Activated naive CD4-positive, alpha-beta T cell treated with anti-CD3 and anti-CD28 coated beads for 36 hours (primary cell): Measurements from ENCODE around the gene DFFB. TPM values are rescaled to one million over a fixed set of nuclear protein-coding genes. Genes with fewer than 3 reads are reported as not detected.
"Not testable (repeated sequence)": the region's sequence is repeated elsewhere in the genome, so short reads cannot be mapped to it uniquely, and the experiment has no call there.

Source experiments
- CTCF ChIA-PET: fragments of 350-600 bp; sonication (Branson Sonifier 250); formaldehyde crosslinking; loops from one replicate; lab custom pipeline; 2021; ENCODE audit warnings: antibody characterized with exemption; lab: Charles Lee
- DNase-seq: peaks from one replicate; pipeline ENCODE4 v3.0.0-alpha.2; 2020
- H3K27ac Mint-ChIP-seq: one replicate; pipeline ENCODE4 v1.8.0; 2021; ENCODE audit warnings: mild to moderate bottlenecking, mixed read lengths
- H3K27me3 Mint-ChIP-seq: one replicate; pipeline ENCODE4 v1.8.0; 2021; ENCODE audit warnings: low read depth, mixed read lengths
- H3K36me3 Mint-ChIP-seq: one replicate; pipeline ENCODE4 v1.8.0; 2021; ENCODE audit warnings: low read depth, mixed read lengths
- H3K4me1 Mint-ChIP-seq: one replicate; pipeline ENCODE4 v1.8.0; 2021; ENCODE audit warnings: low read depth, mixed read lengths
- H3K4me3 Mint-ChIP-seq: one replicate; pipeline ENCODE4 v1.8.0; 2021; ENCODE audit warnings: mild to moderate bottlenecking, moderate library complexity, mixed read lengths
- H3K9me3 Mint-ChIP-seq: one replicate; pipeline ENCODE4 v1.8.0; 2021; ENCODE audit warnings: mixed read lengths
- intact Hi-C: fragments of 100-400 bp; cut with micrococcal nuclease; formaldehyde crosslinking; loops from one replicate; pipeline ENCODE4 v1.15.1; 2023
- total RNA-seq, 2 experiments: library from RNA; stranded (reverse); gene quantifications; one replicate each; pipeline ENCODE4 v1.2.3, GENCODE V29; 2021

DFFB gene
- total RNA-seq, 2 experiments from 2014 or later: 6.3 to 6.5 TPM

GRCh38 chr1:3918359-3918758, 61.1 kb downstream of the DFFB start:
- CTCF ChIA-PET, H3K9me3 Mint-ChIP-seq, H3K4me1 Mint-ChIP-seq, DNase-seq, H3K27me3 Mint-ChIP-seq, H3K36me3 Mint-ChIP-seq, H3K27ac Mint-ChIP-seq, H3K4me3 Mint-ChIP-seq: not testable (repeated sequence)
- intact Hi-C loops: loop anchor here (10.0 kb wide), 1 partner anchor 906 kb away; no protein-coding TSS in a partner anchor

- intact Hi-C loops: loop anchor here (10.0 kb wide), 1 partner anchor 906 kb away; no protein-coding TSS in a partner anchor
- Mint-ChIP-seq H3K27ac (no peak overlapping the region), H3K4me3 (no peak overlapping the region), H3K4me1 (peaks cover 10% of the 10 kb centered on the region), H3K36me3 (no peaks in the 10 kb centered on the region), H3K9me3 (no peaks in the 10 kb centered on the region), H3K27me3 (peaks cover 2% of the 10 kb centered on the region)
- DNase-seq: no peak
- CTCF ChIA-PET: no interaction called here
Measured at GRCh38 chr1:3918966-3919611, 61.8 kb downstream of the DFFB start.

GRCh38 chr1:3919706-3920105, 62.4 kb downstream of the DFFB start:
- intact Hi-C loops: loop anchor here (10.0 kb wide), 1 partner anchor 905 kb away; no protein-coding TSS in a partner anchor
- peaks cover 10% of the 10 kb centered on the region for H3K4me1 Mint-ChIP-seq
- H3K9me3 Mint-ChIP-seq: no peaks in the 10 kb centered on the region
- no peak overlapping the region for H3K4me3 Mint-ChIP-seq
- peaks cover 2% of the 10 kb centered on the region for H3K27me3 Mint-ChIP-seq
- no peak for DNase-seq
- H3K27ac Mint-ChIP-seq: no peak overlapping the region
- H3K36me3 Mint-ChIP-seq: no peaks in the 10 kb centered on the region
- CTCF ChIA-PET: no interaction called here

- no peak for DNase-seq
- no peaks in the 10 kb centered on the region for H3K9me3 Mint-ChIP-seq
- peaks cover 2% of the 10 kb centered on the region for H3K27me3 Mint-ChIP-seq
- no peaks in the 10 kb centered on the region for H3K36me3 Mint-ChIP-seq
- H3K4me3 Mint-ChIP-seq: no peak overlapping the region
- CTCF ChIA-PET: no interaction called here
- intact Hi-C loops: no loop called here
- no peak overlapping the region for H3K27ac Mint-ChIP-seq
- H3K4me1 Mint-ChIP-seq: peaks cover 10% of the 10 kb centered on the region
Measured at GRCh38 chr1:3921765-3922164, 64.5 kb downstream of the DFFB start.

GRCh38 chr1:3922201-3922725, 65.0 kb downstream of the DFFB start:
- Mint-ChIP-seq H3K27ac (no peak overlapping the region), H3K4me1 (peaks cover 10% of the 10 kb centered on the region), H3K9me3 (no peaks in the 10 kb centered on the region), H3K36me3 (no peaks in the 10 kb centered on the region), H3K27me3 (peaks cover 2% of the 10 kb centered on the region), H3K4me3 (no peak overlapping the region)
- CTCF ChIA-PET: no interaction called here
- no peak for DNase-seq
- intact Hi-C loops: no loop called here

GRCh38 chr1:3922851-3923250, 65.6 kb downstream of the DFFB start:
- Mint-ChIP-seq H3K4me1 (peaks cover 10% of the 10 kb centered on the region), H3K4me3 (no peak overlapping the region), H3K9me3 (no peaks in the 10 kb centered on the region), H3K27ac (no peak overlapping the region), H3K27me3 (peaks cover 2% of the 10 kb centered on the region), H3K36me3 (no peaks in the 10 kb centered on the region)
- no peak for DNase-seq
- intact Hi-C loops: no loop called here
- CTCF ChIA-PET: no interaction called here

- H3K4me3 Mint-ChIP-seq: no peak overlapping the region
- CTCF ChIA-PET: no interaction called here
Measured at GRCh38 chr1:3923378-3924185, 66.3 kb downstream of the DFFB start.

GRCh38 chr1:3924186-3924824, 67.0 kb downstream of the DFFB start:
- Mint-ChIP-seq H3K27me3 (peaks cover 2% of the 10 kb centered on the region), H3K27ac (no peak overlapping the region), H3K4me1 (peaks cover 10% of the 10 kb centered on the region), H3K9me3 (no peaks in the 10 kb centered on the region), H3K4me3 (no peak overlapping the region), H3K36me3 (no peaks in the 10 kb centered on the region)
- intact Hi-C loops: no loop called here
- DNase-seq: no peak
- CTCF ChIA-PET: no interaction called here

More at GRCh38 chr1:3923378-3924185, 66.3 kb downstream of the DFFB start:
- peaks cover 10% of the 10 kb centered on the region for H3K4me1 Mint-ChIP-seq
- DNase-seq: no peak
- H3K27ac Mint-ChIP-seq: no peak overlapping the region
- peaks cover 2% of the 10 kb centered on the region for H3K27me3 Mint-ChIP-seq
- no peaks in the 10 kb centered on the region for H3K36me3 Mint-ChIP-seq
- intact Hi-C loops: no loop called here
- H3K9me3 Mint-ChIP-seq: no peaks in the 10 kb centered on the region

- Mint-ChIP-seq H3K27me3 (peaks cover 2% of the 10 kb centered on the region), H3K4me1 (peaks cover 10% of the 10 kb centered on the region), H3K9me3 (no peaks in the 10 kb centered on the region), H3K36me3 (no peaks in the 10 kb centered on the region), H3K4me3 (no peak overlapping the region), H3K27ac (no peak overlapping the region)
- DNase-seq: no peak
- CTCF ChIA-PET: no interaction called here
- intact Hi-C loops: no loop called here
Measured at GRCh38 chr1:3924825-3925220, 67.5 kb downstream of the DFFB start.

- no peak for DNase-seq
- intact Hi-C loops: no loop called here
- CTCF ChIA-PET: no interaction called here
- H3K27me3 Mint-ChIP-seq: peaks cover 2% of the 10 kb centered on the region
- peaks cover 3% of the 10 kb centered on the region for H3K9me3 Mint-ChIP-seq
- H3K36me3 Mint-ChIP-seq: no peaks in the 10 kb centered on the region
- no peak overlapping the region for H3K4me3 Mint-ChIP-seq
- peaks cover 10% of the 10 kb centered on the region for H3K4me1 Mint-ChIP-seq
- H3K27ac Mint-ChIP-seq: no peak overlapping the region
Measured at GRCh38 chr1:3925256-3925655, 68.0 kb downstream of the DFFB start.

- CTCF ChIA-PET: no interaction called here
- H3K9me3 Mint-ChIP-seq: peaks cover 6% of the 10 kb centered on the region
- H3K4me3 Mint-ChIP-seq: no peak overlapping the region
- DNase-seq: no peak
- peaks cover 10% of the 10 kb centered on the region for H3K4me1 Mint-ChIP-seq
- intact Hi-C loops: no loop called here
- H3K36me3 Mint-ChIP-seq: no peaks in the 10 kb centered on the region
- no peaks in the 10 kb centered on the region for H3K27me3 Mint-ChIP-seq
- no peak overlapping the region for H3K27ac Mint-ChIP-seq
Measured at GRCh38 chr1:3925762-3926161, 68.5 kb downstream of the DFFB start.

GRCh38 chr1:3926956-3927355, 69.7 kb downstream of the DFFB start:
- H3K4me3 Mint-ChIP-seq: no peak overlapping the region
- CTCF ChIA-PET: no interaction called here
- intact Hi-C loops: no loop called here
- peaks cover 8% of the 10 kb centered on the region for H3K4me1 Mint-ChIP-seq
- H3K27me3 Mint-ChIP-seq: no peaks in the 10 kb centered on the region
- no peaks in the 10 kb centered on the region for H3K36me3 Mint-ChIP-seq
- no peak for DNase-seq
- peaks cover 6% of the 10 kb centered on the region for H3K9me3 Mint-ChIP-seq
- H3K27ac Mint-ChIP-seq: no peak overlapping the region
